ENCODE data around the gene LEFTY2.
A peak's percentile ranks its signal among the peaks of the same experiment; 100 is the strongest.

The LEFTY2 gene

GRCh38 chr1:225915538-225915991, 25.5 kb downstream of the LEFTY2 start:
- no peak overlapping the region for H3K27ac ChIP-seq (ENCODE audit: low read depth, low read length)
- peaks cover 21% of the 10 kb centered on the region for H3K36me3 ChIP-seq (ENCODE audit: control insufficient read depth, insufficient read depth, low read length)
- no peak overlapping the region for H3K4me3 ChIP-seq (ENCODE audit: low read depth, low read length)
- peaks cover 4% of the 10 kb centered on the region; the same call in 1 of the 2 replicates for H3K27me3 ChIP-seq (ENCODE audit: control insufficient read depth, insufficient read depth, low read length)
- peaks cover 7% of the 10 kb centered on the region; the same call in 1 of the 2 replicates for H3K4me1 ChIP-seq (ENCODE audit: control insufficient read depth, insufficient read depth, low read length)
- H3K9ac ChIP-seq (ENCODE audit: low read length) = no peak overlapping the region
- no peaks in the 10 kb centered on the region for H3K9me3 ChIP-seq (ENCODE audit: control insufficient read depth, insufficient read depth, low read depth, low read length)

- peaks cover 9% of the 10 kb centered on the region; the same call in 1 of the 2 replicates for H3K4me1 ChIP-seq (ENCODE audit: control insufficient read depth, insufficient read depth, low read length)
- no peak overlapping the region for H3K27ac ChIP-seq (ENCODE audit: low read depth, low read length)
- H3K9me3 ChIP-seq (ENCODE audit: control insufficient read depth, insufficient read depth, low read depth, low read length) = no peaks in the 10 kb centered on the region
- peaks cover 4% of the 10 kb centered on the region; the same call in 1 of the 2 replicates for H3K27me3 ChIP-seq (ENCODE audit: control insufficient read depth, insufficient read depth, low read length)
- H3K36me3 ChIP-seq (ENCODE audit: control insufficient read depth, insufficient read depth, low read length) = peaks cover 15% of the 10 kb centered on the region
- H3K9ac ChIP-seq (ENCODE audit: low read length) = no peak overlapping the region
- no peak overlapping the region for H3K4me3 ChIP-seq (ENCODE audit: low read depth, low read length)
Measured at GRCh38 chr1:225914947-225915346, 26.1 kb downstream of the LEFTY2 start.

GRCh38 chr1:225914391-225914790, 26.6 kb downstream of the LEFTY2 start:
- no peaks in the 10 kb centered on the region for H3K9me3 ChIP-seq (ENCODE audit: control insufficient read depth, insufficient read depth, low read depth, low read length)
- no peak overlapping the region for H3K4me3 ChIP-seq (ENCODE audit: low read depth, low read length)
- peaks cover 9% of the 10 kb centered on the region; the same call in 1 of the 2 replicates for H3K4me1 ChIP-seq (ENCODE audit: control insufficient read depth, insufficient read depth, low read length)
- H3K27ac ChIP-seq (ENCODE audit: low read depth, low read length) = no peak overlapping the region
- H3K36me3 ChIP-seq (ENCODE audit: control insufficient read depth, insufficient read depth, low read length) = peaks cover 10% of the 10 kb centered on the region
- H3K27me3 ChIP-seq (ENCODE audit: control insufficient read depth, insufficient read depth, low read length) = peaks cover 4% of the 10 kb centered on the region; the same call in 1 of the 2 replicates
- H3K9ac ChIP-seq (ENCODE audit: low read length) = no peak overlapping the region

- Histone ChIP-seq H3K4me3 (ENCODE audit: low read depth, low read length) (peak overlapping the region; percentile 19; the same call in 1 of the 2 replicates), H3K9me3 (ENCODE audit: control insufficient read depth, insufficient read depth, low read depth, low read length) (no peaks in the 10 kb centered on the region), H3K36me3 (ENCODE audit: control insufficient read depth, insufficient read depth, low read length) (no peaks in the 10 kb centered on the region), H3K27me3 (ENCODE audit: control insufficient read depth, insufficient read depth, low read length) (peaks cover 4% of the 10 kb centered on the region; the same call in 1 of the 2 replicates), H3K4me1 (ENCODE audit: control insufficient read depth, insufficient read depth, low read length) (peaks cover 16% of the 10 kb centered on the region; the same call in 1 of the 2 replicates), H3K9ac (ENCODE audit: low read length) (peak overlapping the region; percentile 19), H3K27ac (ENCODE audit: low read depth, low read length) (no peak overlapping the region)
Measured at GRCh38 chr1:225911191-225912130, 29.6 kb downstream of the LEFTY2 start.

GRCh38 chr1:225909477-225909876, 31.5 kb downstream of the LEFTY2 start:
- H3K27me3 ChIP-seq (ENCODE audit: control insufficient read depth, insufficient read depth, low read length) = peaks cover 4% of the 10 kb centered on the region; the same call in 1 of the 2 replicates
- H3K9ac ChIP-seq (ENCODE audit: low read length) = no peak overlapping the region
- peaks cover 16% of the 10 kb centered on the region; the same call in 1 of the 2 replicates for H3K4me1 ChIP-seq (ENCODE audit: control insufficient read depth, insufficient read depth, low read length)
- H3K27ac ChIP-seq (ENCODE audit: low read depth, low read length) = no peak overlapping the region
- H3K4me3 ChIP-seq (ENCODE audit: low read depth, low read length) = no peak overlapping the region
- no peaks in the 10 kb centered on the region for H3K9me3 ChIP-seq (ENCODE audit: control insufficient read depth, insufficient read depth, low read depth, low read length)
- H3K36me3 ChIP-seq (ENCODE audit: control insufficient read depth, insufficient read depth, low read length) = no peaks in the 10 kb centered on the region

GRCh38 chr1:225908773-225909172, 32.2 kb downstream of the LEFTY2 start:
- Histone ChIP-seq H3K4me3 (ENCODE audit: low read depth, low read length) (no peak overlapping the region), H3K9me3 (ENCODE audit: control insufficient read depth, insufficient read depth, low read depth, low read length) (no peaks in the 10 kb centered on the region), H3K27me3 (ENCODE audit: control insufficient read depth, insufficient read depth, low read length) (peaks cover 4% of the 10 kb centered on the region; the same call in 1 of the 2 replicates), H3K9ac (ENCODE audit: low read length) (no peak overlapping the region), H3K27ac (ENCODE audit: low read depth, low read length) (no peak overlapping the region), H3K4me1 (ENCODE audit: control insufficient read depth, insufficient read depth, low read length) (peaks cover 16% of the 10 kb centered on the region; the same call in 1 of the 2 replicates), H3K36me3 (ENCODE audit: control insufficient read depth, insufficient read depth, low read length) (no peaks in the 10 kb centered on the region)

GRCh38 chr1:225908013-225908640, 32.9 kb downstream of the LEFTY2 start:
- Histone ChIP-seq H3K27ac (ENCODE audit: low read depth, low read length) (no peak overlapping the region), H3K4me1 (ENCODE audit: control insufficient read depth, insufficient read depth, low read length) (peaks cover 16% of the 10 kb centered on the region; the same call in 1 of the 2 replicates), H3K4me3 (ENCODE audit: low read depth, low read length) (no peak overlapping the region), H3K36me3 (ENCODE audit: control insufficient read depth, insufficient read depth, low read length) (no peaks in the 10 kb centered on the region), H3K9me3 (ENCODE audit: control insufficient read depth, insufficient read depth, low read depth, low read length) (no peaks in the 10 kb centered on the region), H3K9ac (ENCODE audit: low read length) (no peak overlapping the region), H3K27me3 (ENCODE audit: control insufficient read depth, insufficient read depth, low read length) (peaks cover 4% of the 10 kb centered on the region; the same call in 1 of the 2 replicates)

GRCh38 chr1:225907341-225907740, 33.7 kb downstream of the LEFTY2 start:
- H3K9ac ChIP-seq (ENCODE audit: low read length) = no peak overlapping the region
- H3K27me3 ChIP-seq (ENCODE audit: control insufficient read depth, insufficient read depth, low read length) = peaks cover 4% of the 10 kb centered on the region; the same call in 1 of the 2 replicates
- no peak overlapping the region for H3K4me3 ChIP-seq (ENCODE audit: low read depth, low read length)
- no peaks in the 10 kb centered on the region for H3K36me3 ChIP-seq (ENCODE audit: control insufficient read depth, insufficient read depth, low read length)
- no peak overlapping the region for H3K27ac ChIP-seq (ENCODE audit: low read depth, low read length)
- no peaks in the 10 kb centered on the region for H3K9me3 ChIP-seq (ENCODE audit: control insufficient read depth, insufficient read depth, low read depth, low read length)
- peaks cover 16% of the 10 kb centered on the region; the same call in 1 of the 2 replicates for H3K4me1 ChIP-seq (ENCODE audit: control insufficient read depth, insufficient read depth, low read length)

GRCh38 chr1:225906467-225906866, 34.6 kb downstream of the LEFTY2 start:
- Histone ChIP-seq H3K9ac (ENCODE audit: low read length) (no peak overlapping the region), H3K4me3 (ENCODE audit: low read depth, low read length) (no peak overlapping the region), H3K36me3 (ENCODE audit: control insufficient read depth, insufficient read depth, low read length) (no peaks in the 10 kb centered on the region)

GRCh38 chr1:225903623-225904022, 37.4 kb downstream of the LEFTY2 start:
- Histone ChIP-seq H3K27ac (ENCODE audit: low read depth, low read length) (no peak overlapping the region), H3K9me3 (ENCODE audit: control insufficient read depth, insufficient read depth, low read depth, low read length) (no peaks in the 10 kb centered on the region), H3K4me1 (ENCODE audit: control insufficient read depth, insufficient read depth, low read length) (peaks cover 15% of the 10 kb centered on the region), H3K9ac (ENCODE audit: low read length) (no peak overlapping the region), H3K36me3 (ENCODE audit: control insufficient read depth, insufficient read depth, low read length) (no peaks in the 10 kb centered on the region), H3K4me3 (ENCODE audit: low read depth, low read length) (no peak overlapping the region), H3K27me3 (ENCODE audit: control insufficient read depth, insufficient read depth, low read length) (no peaks in the 10 kb centered on the region; the same call in 1 of the 2 replicates)

More at GRCh38 chr1:225906467-225906866, 34.6 kb downstream of the LEFTY2 start:
- Histone ChIP-seq H3K4me1 (ENCODE audit: control insufficient read depth, insufficient read depth, low read length) (peaks cover 16% of the 10 kb centered on the region; the same call in 1 of the 2 replicates), H3K27me3 (ENCODE audit: control insufficient read depth, insufficient read depth, low read length) (peaks cover under 1% of the 10 kb centered on the region; the same call in 1 of the 2 replicates), H3K9me3 (ENCODE audit: control insufficient read depth, insufficient read depth, low read depth, low read length) (no peaks in the 10 kb centered on the region), H3K27ac (ENCODE audit: low read depth, low read length) (no peak overlapping the region)
